Measurements from ENCODE around the gene OR2J1. TPM values are rescaled to one million over a fixed set of nuclear protein-coding genes. Genes with fewer than 3 reads are reported as not detected.

The OR2J1 gene
- not detected in 2 replicates for total RNA-seq

DNA sequence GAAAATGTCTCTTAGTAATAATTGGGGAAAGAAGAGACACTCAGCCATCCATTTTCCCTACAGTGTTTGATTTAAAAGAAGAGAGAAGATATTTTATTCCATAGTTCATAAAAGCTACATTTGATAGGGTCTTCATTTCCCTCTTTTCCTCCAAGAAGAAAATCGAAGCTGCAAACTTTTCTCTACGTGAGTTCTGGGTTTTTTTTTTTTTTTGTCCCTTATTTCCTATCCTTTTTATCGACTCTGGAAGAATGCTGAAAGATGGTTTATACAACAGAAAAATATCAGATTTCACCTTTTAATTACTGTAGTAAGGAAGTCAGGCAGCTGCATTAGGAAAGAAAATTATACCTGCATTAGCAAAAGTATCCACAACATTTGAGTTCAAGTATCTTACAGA, at the start of gene OR2J1:
Gene OR2J1, plus strand, starts transcription at position 301 of the 400 bp plus-strand sequence. CDS start 1,453 bp downstream, outside the sequence.

DNA sequence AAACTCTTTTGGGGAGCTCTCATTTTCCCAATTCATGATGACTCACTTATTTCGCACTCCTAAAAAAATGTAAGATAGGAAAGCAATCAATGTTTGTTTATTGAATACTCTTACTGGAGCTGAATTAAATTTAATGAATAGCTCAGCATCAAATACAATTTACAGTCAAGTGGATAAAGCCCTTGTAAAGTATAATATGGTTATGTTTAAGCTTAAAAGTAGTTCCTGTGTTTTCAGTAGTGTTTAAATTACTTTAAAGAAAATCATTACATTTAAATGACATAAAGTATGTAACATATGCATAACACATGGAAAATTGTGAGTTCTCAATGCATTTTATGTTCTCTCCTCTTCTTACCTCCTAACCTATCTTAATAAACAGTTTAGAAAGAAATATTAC, 12.1 kb upstream of the OR2J1 start, which contains the start of gene OR2B3:
Gene OR2B3, minus strand, starts transcription at position 101 of the 400 bp plus-strand sequence. Its CDS starts 65 bp downstream, at position 36.

DNA sequence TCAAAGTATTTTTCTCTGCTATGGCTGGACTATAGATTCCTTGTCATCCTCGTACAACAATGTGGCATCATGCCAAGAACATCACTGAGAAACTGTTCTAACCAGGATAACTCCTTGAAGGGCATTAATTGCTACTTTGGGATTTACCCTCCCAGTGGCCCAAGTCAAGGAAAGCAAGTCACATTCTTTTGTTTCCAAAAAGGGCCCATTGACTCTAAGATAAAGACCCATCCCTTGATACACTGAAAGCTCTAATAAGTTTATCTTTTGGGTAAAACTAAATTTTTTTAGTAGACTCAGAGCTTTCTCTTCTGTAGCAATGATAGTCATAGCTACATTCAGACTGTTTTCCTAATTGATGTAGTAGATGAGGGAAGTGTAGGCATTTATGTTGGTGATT, 8.5 kb downstream of the OR2J1 start, which contains the start of gene OR2J3:
Gene OR2J3, plus strand, starts transcription at position 301 of the 400 bp plus-strand sequence. CDS start 3,833 bp downstream, outside the sequence.

Other genes with a start within 250 kb of the OR2J1 start
- gene TRIM27, start 175.5 kb upstream of the OR2J1 start, total RNA-seq: 56.3 and 66.6 TPM in 2 replicates
- 0.63 and 0.85 TPM in 2 replicates for gene ZNF311, start 94.2 kb upstream of the OR2J1 start, total RNA-seq
- gene OR2W1, start 54.3 kb upstream of the OR2J1 start, total RNA-seq: not detected in 2 replicates
- not detected in 2 replicates for gene OR2B3, start 12.2 kb upstream of the OR2J1 start, total RNA-seq
- not detected in 2 replicates for gene OR2J3, start 8.6 kb downstream of the OR2J1 start, total RNA-seq
- not detected in 2 replicates for gene OR2J2, start 71.4 kb downstream of the OR2J1 start, total RNA-seq
- gene OR14J1, start 202.2 kb downstream of the OR2J1 start, total RNA-seq: not detected in 2 replicates

Measured in endothelial cell of coronary artery (primary cell).